Neural crest cell (in vitro differentiated cells): Measurements from ENCODE around the gene FREM2. TPM values are rescaled to one million over a fixed set of nuclear protein-coding genes. Genes with fewer than 3 reads are reported as not detected.

Experiments used
- DNase-seq: peaks from one replicate; pipeline ENCODE4 v3.0.0; 2021; ENCODE audit warnings: low read depth, mixed read lengths, low spot score
- H3K27ac Mint-ChIP-seq: one replicate; pipeline ENCODE4 v1.8.0; 2021; ENCODE audit warnings: mild to moderate bottlenecking, mixed read lengths; ENCODE audit not compliant: unreplicated experiment
- H3K27me3 Mint-ChIP-seq: 2 replicates; pipeline ENCODE4 v1.8.0; 2021; ENCODE audit warnings: low read depth, mild to moderate bottlenecking, mixed read lengths
- H3K36me3 Mint-ChIP-seq: 2 replicates; pipeline ENCODE4 v1.8.0; 2021; ENCODE audit warnings: low read depth, mild to moderate bottlenecking, mixed read lengths
- H3K4me1 Mint-ChIP-seq: 2 replicates; pipeline ENCODE4 v1.8.0; 2021; ENCODE audit warnings: mixed read lengths
- H3K4me3 Mint-ChIP-seq: one replicate; pipeline ENCODE4 v1.8.0; 2021; ENCODE audit warnings: mild to moderate bottlenecking, mixed read lengths
- H3K9me3 Mint-ChIP-seq: 2 replicates; pipeline ENCODE4 v1.8.0; 2021; ENCODE audit warnings: mixed read lengths
- total RNA-seq: library from RNA; stranded (reverse); gene quantifications from 2 replicates; pipeline ENCODE4 v1.2.1, GENCODE V29; 2021
- TF ChIP-seq, protein P1 (sequence below): fragments of 200-600 bp; sonication (generic); conservative IDR thresholded peaks from 2 replicates; pipeline ENCODE4 v1.5.0; 2021; ENCODE audit warnings: antibody characterized with exemption, mild to moderate bottlenecking

The FREM2 gene
- total RNA-seq, 1 donor from 2014 or later = 16.5 TPM

DNA sequence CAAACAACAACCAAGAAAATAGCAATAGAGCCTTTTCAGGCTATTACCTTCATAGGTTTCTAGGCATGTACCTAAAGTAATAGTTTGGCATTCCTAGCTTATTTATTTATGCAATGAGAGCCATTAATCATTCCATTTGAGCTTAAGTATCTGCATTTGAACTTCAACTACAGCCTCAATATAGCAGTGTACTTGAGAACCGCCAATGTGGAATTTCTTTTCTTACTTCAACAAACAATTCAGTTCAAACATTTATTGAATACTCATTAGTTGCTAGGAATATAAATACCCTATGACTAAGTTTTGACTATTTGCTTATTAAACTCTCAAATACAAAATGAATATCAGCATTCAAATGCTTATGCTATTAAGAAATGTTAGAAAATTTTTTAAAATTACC is 38.0 kb upstream of the FREM2 start:
- no peaks in the 10 kb centered on the region for H3K4me1 Mint-ChIP-seq
- H3K36me3 Mint-ChIP-seq = no peaks in the 10 kb centered on the region
- TF ChIP-seq, protein P1, sequence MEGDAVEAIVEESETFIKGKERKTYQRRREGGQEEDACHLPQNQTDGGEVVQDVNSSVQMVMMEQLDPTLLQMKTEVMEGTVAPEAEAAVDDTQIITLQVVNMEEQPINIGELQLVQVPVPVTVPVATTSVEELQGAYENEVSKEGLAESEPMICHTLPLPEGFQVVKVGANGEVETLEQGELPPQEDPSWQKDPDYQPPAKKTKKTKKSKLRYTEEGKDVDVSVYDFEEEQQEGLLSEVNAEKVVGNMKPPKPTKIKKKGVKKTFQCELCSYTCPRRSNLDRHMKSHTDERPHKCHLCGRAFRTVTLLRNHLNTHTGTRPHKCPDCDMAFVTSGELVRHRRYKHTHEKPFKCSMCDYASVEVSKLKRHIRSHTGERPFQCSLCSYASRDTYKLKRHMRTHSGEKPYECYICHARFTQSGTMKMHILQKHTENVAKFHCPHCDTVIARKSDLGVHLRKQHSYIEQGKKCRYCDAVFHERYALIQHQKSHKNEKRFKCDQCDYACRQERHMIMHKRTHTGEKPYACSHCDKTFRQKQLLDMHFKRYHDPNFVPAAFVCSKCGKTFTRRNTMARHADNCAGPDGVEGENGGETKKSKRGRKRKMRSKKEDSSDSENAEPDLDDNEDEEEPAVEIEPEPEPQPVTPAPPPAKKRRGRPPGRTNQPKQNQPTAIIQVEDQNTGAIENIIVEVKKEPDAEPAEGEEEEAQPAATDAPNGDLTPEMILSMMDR = no peak
- H3K9me3 Mint-ChIP-seq = no peaks in the 10 kb centered on the region
- H3K4me3 Mint-ChIP-seq = no peak overlapping the region
- no peak overlapping the region for H3K27ac Mint-ChIP-seq
- H3K27me3 Mint-ChIP-seq = no peaks in the 10 kb centered on the region
- no peak for DNase-seq

DNA sequence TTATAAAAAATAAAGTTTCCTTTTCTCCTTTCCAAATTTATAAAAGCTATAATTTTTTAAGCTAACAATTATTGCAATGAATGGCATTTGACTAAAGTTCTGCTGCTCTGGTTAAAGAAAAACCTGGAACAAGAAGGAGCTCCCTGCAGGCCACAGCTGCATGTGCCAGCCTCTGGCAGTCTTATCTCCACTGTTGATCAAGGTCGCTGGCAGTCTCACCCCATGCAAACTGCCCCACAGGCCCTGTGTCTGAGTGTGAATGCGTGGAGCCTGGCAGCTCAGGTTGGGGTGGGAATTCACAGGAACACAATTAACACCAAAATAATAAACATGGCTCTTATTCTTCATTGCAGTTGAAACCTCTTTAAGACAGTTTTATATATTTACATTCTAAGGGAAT is 30.2 kb upstream of the FREM2 start:
- Mint-ChIP-seq H3K27ac (no peak overlapping the region), H3K4me3 (no peak overlapping the region), H3K36me3 (no peaks in the 10 kb centered on the region), H3K4me1 (no peaks in the 10 kb centered on the region), H3K9me3 (no peaks in the 10 kb centered on the region), H3K27me3 (no peaks in the 10 kb centered on the region)
- TF ChIP-seq, protein P1 = no peak
- DNase-seq = no peak

DNA sequence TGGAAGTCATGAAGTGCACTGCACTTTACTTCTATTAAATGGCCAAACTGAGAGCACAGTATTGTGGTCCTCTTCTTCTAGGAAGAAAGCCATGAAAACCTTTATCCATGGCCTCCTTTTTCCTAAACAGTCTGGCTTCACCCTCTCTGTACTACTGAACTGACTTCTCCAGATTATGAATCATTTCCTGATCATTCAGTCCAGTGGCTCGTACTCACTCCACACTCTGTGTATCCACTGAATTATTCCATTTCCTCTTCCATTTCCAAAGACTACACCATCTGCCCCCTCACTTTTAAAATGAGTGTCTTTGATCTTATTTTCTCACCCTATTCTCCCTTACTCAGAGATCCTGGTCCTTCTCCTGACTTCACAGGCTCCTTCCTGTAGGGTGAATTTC is 29.7 kb upstream of the FREM2 start:
- no peaks in the 10 kb centered on the region for H3K9me3 Mint-ChIP-seq
- H3K4me3 Mint-ChIP-seq = no peak overlapping the region
- H3K27ac Mint-ChIP-seq = no peak overlapping the region
- no peaks in the 10 kb centered on the region for H3K27me3 Mint-ChIP-seq
- no peak for DNase-seq
- H3K4me1 Mint-ChIP-seq = peaks cover under 1% of the 10 kb centered on the region
- TF ChIP-seq, protein P1 = no peak
- H3K36me3 Mint-ChIP-seq = no peaks in the 10 kb centered on the region

DNA sequence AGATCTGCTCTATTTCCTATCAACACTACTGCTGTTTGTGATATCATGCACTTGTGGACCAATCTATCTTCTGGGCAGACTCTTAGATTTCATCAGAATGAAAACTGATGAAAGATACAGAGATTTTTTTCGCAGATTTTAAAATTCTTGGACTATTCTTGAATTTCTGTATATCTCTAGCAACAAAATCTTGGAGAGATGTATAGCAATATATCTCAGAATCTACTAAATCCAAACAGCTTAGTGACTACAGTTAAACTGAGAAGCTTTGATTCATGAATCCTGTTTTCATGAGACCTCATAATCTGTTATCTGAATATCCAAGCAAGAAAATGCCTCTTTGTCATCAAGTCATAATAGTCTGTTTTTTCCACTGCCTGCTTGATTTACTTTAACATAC is 28.0 kb upstream of the FREM2 start:
- H3K27me3 Mint-ChIP-seq = no peaks in the 10 kb centered on the region
- no peak overlapping the region for H3K27ac Mint-ChIP-seq

DNA sequence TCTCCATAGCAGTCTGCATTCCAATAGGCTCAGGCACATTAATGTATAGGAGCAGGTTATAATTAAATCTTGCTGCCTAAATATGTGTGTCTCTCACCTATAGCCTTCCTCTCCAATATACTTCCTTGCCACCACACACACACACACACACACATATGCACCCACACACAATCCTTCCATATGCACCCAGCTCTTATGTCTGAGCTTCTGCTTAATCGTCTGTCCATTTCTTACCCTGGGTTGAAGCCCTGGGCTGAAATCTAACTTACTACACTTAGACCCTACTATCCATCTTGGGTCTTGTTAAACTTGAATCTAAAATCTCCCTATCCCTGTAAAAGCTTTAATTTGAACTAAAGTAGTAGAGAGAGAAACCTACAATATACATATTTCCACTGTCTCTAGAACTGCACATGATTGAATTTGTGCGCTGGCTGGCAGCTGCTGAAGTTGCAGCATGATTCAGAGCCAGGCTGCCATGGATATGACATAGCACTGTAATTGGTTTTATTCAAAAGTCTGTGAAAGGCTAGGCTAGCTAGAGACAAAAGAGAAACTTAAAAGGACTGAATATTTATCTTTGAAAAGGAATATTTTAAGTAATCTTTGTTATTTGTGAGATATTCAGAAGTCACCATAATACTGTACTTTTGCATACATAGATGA is 25.7 kb upstream of the FREM2 start:
- H3K27me3 Mint-ChIP-seq = no peaks in the 10 kb centered on the region
- H3K36me3 Mint-ChIP-seq = no peaks in the 10 kb centered on the region
- H3K4me1 Mint-ChIP-seq = peaks cover 11% of the 10 kb centered on the region
- H3K27ac Mint-ChIP-seq = no peak overlapping the region
- TF ChIP-seq, protein P1 = no peak
- no peak overlapping the region for H3K4me3 Mint-ChIP-seq
- H3K9me3 Mint-ChIP-seq = no peaks in the 10 kb centered on the region
- no peak for DNase-seq

More for the DNA sequence above, 28.0 kb upstream of the FREM2 start:
- Mint-ChIP-seq H3K9me3 (no peaks in the 10 kb centered on the region), H3K4me1 (peaks cover 6% of the 10 kb centered on the region), H3K4me3 (no peak overlapping the region), H3K36me3 (no peaks in the 10 kb centered on the region)
- no peak for DNase-seq
- TF ChIP-seq, protein P1 = no peak
